ENCODE measurements around the gene THSD4.

The THSD4 gene

DNA sequence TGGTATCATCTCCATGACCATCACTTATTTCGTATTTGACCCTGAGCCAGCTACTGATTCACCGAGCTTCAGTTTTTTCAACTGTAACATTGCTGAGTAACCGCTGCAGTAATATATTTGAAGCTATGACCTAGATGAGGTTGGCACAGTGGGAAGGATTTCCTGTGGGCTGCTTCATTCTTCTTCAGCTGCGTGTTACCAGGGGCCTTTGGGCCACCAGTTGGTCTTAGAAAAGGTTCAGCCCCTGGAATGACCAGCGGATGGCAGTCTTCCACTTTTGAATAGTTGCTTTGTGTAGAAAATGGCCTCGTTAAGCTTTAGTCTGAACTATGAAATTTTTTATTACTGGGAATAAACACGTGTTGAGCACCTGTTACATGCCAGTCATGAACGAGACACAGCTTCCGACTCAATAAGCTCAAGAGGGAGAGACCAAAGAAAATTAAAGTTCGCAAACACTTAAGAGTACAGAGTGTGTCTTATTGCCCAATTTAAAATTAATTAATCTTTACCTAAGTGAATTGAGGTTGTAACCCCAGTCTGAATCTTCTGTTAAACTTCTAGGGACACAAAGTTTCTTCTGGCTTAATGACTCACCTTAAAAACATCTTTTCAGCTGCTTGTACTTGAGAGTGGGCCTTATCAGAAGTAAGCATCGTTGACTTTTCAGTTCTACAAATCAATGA lies 637.5 kb downstream of the THSD4 start:
- no peak for DNase-seq
- H3K4me3 ChIP-seq (ENCODE audit: insufficient read depth, low read depth, low read length, poor library complexity, severe bottlenecking), result no peak overlapping the region
- H3K36me3 ChIP-seq (ENCODE audit: control insufficient read depth, insufficient read depth, low read length), result no peaks in the 10 kb centered on the region
- no peaks in the 10 kb centered on the region for H3K27me3 ChIP-seq (replicated peaks; ENCODE audit: control insufficient read depth, insufficient read depth, low read length, poor library complexity, severe bottlenecking)
- H3K4me1 ChIP-seq (ENCODE audit: control insufficient read depth, insufficient read depth, low read length, poor library complexity, severe bottlenecking), result no peaks in the 10 kb centered on the region
- no peaks in the 10 kb centered on the region for H3K9me3 ChIP-seq (ENCODE audit: control insufficient read depth, low read length)
- no peak overlapping the region for H3K27ac ChIP-seq (ENCODE audit: insufficient read depth, low read length, poor library complexity, severe bottlenecking)

DNA sequence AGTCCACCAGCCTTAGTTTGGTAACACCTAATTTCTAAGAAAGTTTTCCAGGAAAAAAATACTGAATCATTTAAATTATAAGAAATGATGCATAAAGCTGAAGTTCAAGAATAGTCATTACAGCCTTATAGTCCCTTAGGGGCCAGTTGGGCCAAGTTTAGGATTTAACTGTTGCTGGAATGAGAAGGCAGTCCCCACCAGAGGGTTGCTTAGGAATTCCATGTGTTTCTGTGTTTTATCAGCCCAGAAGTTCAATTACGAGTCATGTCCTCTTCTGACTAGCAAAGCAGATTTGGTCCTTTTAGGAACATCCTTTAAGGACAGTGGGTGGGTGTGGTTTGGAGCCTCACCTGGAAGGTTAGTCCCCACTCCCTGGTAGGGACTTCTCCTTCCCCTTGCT lies 638.1 kb downstream of the THSD4 start:
- Histone ChIP-seq H3K36me3 (ENCODE audit: control insufficient read depth, insufficient read depth, low read length) (no peaks in the 10 kb centered on the region), H3K27ac (ENCODE audit: insufficient read depth, low read length, poor library complexity, severe bottlenecking) (no peak overlapping the region), H3K9me3 (ENCODE audit: control insufficient read depth, low read length) (no peaks in the 10 kb centered on the region), H3K4me3 (ENCODE audit: insufficient read depth, low read depth, low read length, poor library complexity, severe bottlenecking) (no peak overlapping the region), H3K27me3 (replicated peaks; ENCODE audit: control insufficient read depth, insufficient read depth, low read length, poor library complexity, severe bottlenecking) (no peaks in the 10 kb centered on the region), H3K4me1 (ENCODE audit: control insufficient read depth, insufficient read depth, low read length, poor library complexity, severe bottlenecking) (no peaks in the 10 kb centered on the region)
- DNase-seq, result no peak

- Histone ChIP-seq H3K36me3 (ENCODE audit: control insufficient read depth, insufficient read depth, low read length) (no peaks in the 10 kb centered on the region), H3K4me1 (ENCODE audit: control insufficient read depth, insufficient read depth, low read length, poor library complexity, severe bottlenecking) (no peaks in the 10 kb centered on the region), H3K9me3 (ENCODE audit: control insufficient read depth, low read length) (no peaks in the 10 kb centered on the region), H3K27ac (ENCODE audit: insufficient read depth, low read length, poor library complexity, severe bottlenecking) (no peak overlapping the region), H3K4me3 (ENCODE audit: insufficient read depth, low read depth, low read length, poor library complexity, severe bottlenecking) (no peak overlapping the region), H3K27me3 (replicated peaks; ENCODE audit: control insufficient read depth, insufficient read depth, low read length, poor library complexity, severe bottlenecking) (no peaks in the 10 kb centered on the region)
- no peak for DNase-seq
Observed at GRCh38 chr15:71754660-71755059, 639.4 kb downstream of the THSD4 start.

- Histone ChIP-seq H3K4me3 (ENCODE audit: insufficient read depth, low read depth, low read length, poor library complexity, severe bottlenecking) (no peak overlapping the region), H3K9me3 (ENCODE audit: control insufficient read depth, low read length) (no peaks in the 10 kb centered on the region), H3K36me3 (ENCODE audit: control insufficient read depth, insufficient read depth, low read length) (no peaks in the 10 kb centered on the region), H3K4me1 (ENCODE audit: control insufficient read depth, insufficient read depth, low read length, poor library complexity, severe bottlenecking) (no peaks in the 10 kb centered on the region), H3K27ac (ENCODE audit: insufficient read depth, low read length, poor library complexity, severe bottlenecking) (no peak overlapping the region), H3K27me3 (replicated peaks; ENCODE audit: control insufficient read depth, insufficient read depth, low read length, poor library complexity, severe bottlenecking) (no peaks in the 10 kb centered on the region)
- no peak for DNase-seq
Observed at GRCh38 chr15:71755092-71755970, 640.1 kb downstream of the THSD4 start.

GRCh38 chr15:71756599-71757352 lies 641.5 kb downstream of the THSD4 start:
- no peak for DNase-seq
- H3K27ac ChIP-seq (ENCODE audit: insufficient read depth, low read length, poor library complexity, severe bottlenecking), result no peak overlapping the region
- H3K27me3 ChIP-seq (replicated peaks; ENCODE audit: control insufficient read depth, insufficient read depth, low read length, poor library complexity, severe bottlenecking), result no peaks in the 10 kb centered on the region
- H3K4me1 ChIP-seq (ENCODE audit: control insufficient read depth, insufficient read depth, low read length, poor library complexity, severe bottlenecking), result no peaks in the 10 kb centered on the region
- H3K9me3 ChIP-seq (ENCODE audit: control insufficient read depth, low read length), result no peaks in the 10 kb centered on the region
- no peaks in the 10 kb centered on the region for H3K36me3 ChIP-seq (ENCODE audit: control insufficient read depth, insufficient read depth, low read length)
- no peak overlapping the region for H3K4me3 ChIP-seq (ENCODE audit: insufficient read depth, low read depth, low read length, poor library complexity, severe bottlenecking)

DNA sequence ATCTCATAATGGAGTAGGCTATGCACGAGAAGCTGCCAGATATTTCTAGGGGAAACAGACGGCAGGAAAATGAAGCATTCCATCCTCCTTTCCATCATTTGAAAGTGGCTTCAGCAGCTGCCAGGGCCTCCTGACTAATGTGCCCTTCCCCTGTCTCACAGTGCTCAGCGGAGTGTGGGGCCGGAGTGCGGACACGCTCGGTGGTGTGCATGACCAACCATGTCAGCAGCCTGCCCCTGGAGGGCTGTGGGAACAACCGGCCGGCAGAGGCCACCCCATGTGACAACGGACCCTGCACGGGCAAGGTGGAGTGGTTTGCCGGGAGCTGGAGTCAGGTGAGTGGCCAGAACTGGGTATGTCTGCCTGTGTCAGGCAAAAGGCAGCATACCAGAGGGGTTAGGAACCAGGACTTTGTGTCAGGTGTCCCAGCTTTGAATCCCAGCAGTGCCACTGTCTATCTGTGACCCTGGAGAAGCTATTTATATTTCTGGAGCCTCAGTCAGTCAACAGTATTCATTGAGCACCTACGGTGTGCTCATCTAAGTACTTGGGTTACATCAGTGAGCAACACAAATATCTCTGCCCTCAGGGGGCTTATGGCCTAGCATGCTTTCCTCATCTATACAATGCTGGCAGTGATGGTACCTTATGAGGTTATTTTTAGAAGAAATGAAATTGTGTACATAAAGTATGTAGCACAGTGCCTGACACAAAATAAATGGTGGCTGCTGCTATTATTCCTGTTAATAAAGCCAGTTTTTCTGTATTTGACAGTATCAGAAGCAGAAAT lies 642.7 kb downstream of the THSD4 start:
- no peaks in the 10 kb centered on the region for H3K36me3 ChIP-seq (ENCODE audit: control insufficient read depth, insufficient read depth, low read length)
- no peak overlapping the region for H3K27ac ChIP-seq (ENCODE audit: insufficient read depth, low read length, poor library complexity, severe bottlenecking)
- peaks cover 5% of the 10 kb centered on the region for H3K27me3 ChIP-seq (replicated peaks; ENCODE audit: control insufficient read depth, insufficient read depth, low read length, poor library complexity, severe bottlenecking)
- DNase-seq, result no peak
- H3K9me3 ChIP-seq (ENCODE audit: control insufficient read depth, low read length), result no peaks in the 10 kb centered on the region
- no peaks in the 10 kb centered on the region for H3K4me1 ChIP-seq (ENCODE audit: control insufficient read depth, insufficient read depth, low read length, poor library complexity, severe bottlenecking)
- no peak overlapping the region for H3K4me3 ChIP-seq (ENCODE audit: insufficient read depth, low read depth, low read length, poor library complexity, severe bottlenecking)

DNA sequence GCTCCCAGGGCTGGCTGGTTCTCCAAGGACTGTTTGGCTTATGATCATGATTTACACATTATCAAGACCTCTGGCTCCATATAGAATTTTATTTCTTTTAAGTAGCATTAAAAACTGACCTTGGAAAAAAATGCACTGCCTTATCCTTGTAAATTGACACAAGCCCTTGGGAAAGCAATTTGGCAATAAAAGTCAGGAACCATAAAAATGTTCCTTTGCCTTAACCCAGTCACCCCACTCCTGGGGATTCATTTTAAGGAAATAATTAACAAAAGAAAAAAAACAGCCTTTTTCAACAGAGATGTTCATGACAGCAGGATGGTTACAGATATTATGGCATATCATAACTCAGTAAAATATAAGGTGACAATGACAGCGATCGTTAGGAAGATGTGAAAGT lies 643.4 kb downstream of the THSD4 start:
- Histone ChIP-seq H3K4me3 (ENCODE audit: insufficient read depth, low read depth, low read length, poor library complexity, severe bottlenecking) (no peak overlapping the region), H3K27ac (ENCODE audit: insufficient read depth, low read length, poor library complexity, severe bottlenecking) (no peak overlapping the region), H3K4me1 (ENCODE audit: control insufficient read depth, insufficient read depth, low read length, poor library complexity, severe bottlenecking) (no peaks in the 10 kb centered on the region), H3K36me3 (ENCODE audit: control insufficient read depth, insufficient read depth, low read length) (no peaks in the 10 kb centered on the region), H3K9me3 (ENCODE audit: control insufficient read depth, low read length) (no peaks in the 10 kb centered on the region), H3K27me3 (replicated peaks; ENCODE audit: control insufficient read depth, insufficient read depth, low read length, poor library complexity, severe bottlenecking) (peaks cover 5% of the 10 kb centered on the region)
- no peak for DNase-seq

- no peak overlapping the region for H3K4me3 ChIP-seq (ENCODE audit: insufficient read depth, low read depth, low read length, poor library complexity, severe bottlenecking)
- no peaks in the 10 kb centered on the region for H3K36me3 ChIP-seq (ENCODE audit: control insufficient read depth, insufficient read depth, low read length)
- no peaks in the 10 kb centered on the region for H3K4me1 ChIP-seq (ENCODE audit: control insufficient read depth, insufficient read depth, low read length, poor library complexity, severe bottlenecking)
- no peak for DNase-seq
- H3K9me3 ChIP-seq (ENCODE audit: control insufficient read depth, low read length), result no peaks in the 10 kb centered on the region
- no peak overlapping the region for H3K27ac ChIP-seq (ENCODE audit: insufficient read depth, low read length, poor library complexity, severe bottlenecking)
- peaks cover 6% of the 10 kb centered on the region for H3K27me3 ChIP-seq (replicated peaks; ENCODE audit: control insufficient read depth, insufficient read depth, low read length, poor library complexity, severe bottlenecking)
Observed at GRCh38 chr15:71760852-71761251, 645.6 kb downstream of the THSD4 start.

GRCh38 chr15:71761649-71762048 lies 646.4 kb downstream of the THSD4 start:
- no peak overlapping the region for H3K4me3 ChIP-seq (ENCODE audit: insufficient read depth, low read depth, low read length, poor library complexity, severe bottlenecking)
- H3K4me1 ChIP-seq (ENCODE audit: control insufficient read depth, insufficient read depth, low read length, poor library complexity, severe bottlenecking), result no peaks in the 10 kb centered on the region
- no peak for DNase-seq
- H3K27me3 ChIP-seq (replicated peaks; ENCODE audit: control insufficient read depth, insufficient read depth, low read length, poor library complexity, severe bottlenecking), result peaks cover 7% of the 10 kb centered on the region
- H3K36me3 ChIP-seq (ENCODE audit: control insufficient read depth, insufficient read depth, low read length), result no peaks in the 10 kb centered on the region
- H3K9me3 ChIP-seq (ENCODE audit: control insufficient read depth, low read length), result no peaks in the 10 kb centered on the region
- no peak overlapping the region for H3K27ac ChIP-seq (ENCODE audit: insufficient read depth, low read length, poor library complexity, severe bottlenecking)

Measured in effector memory CD4-positive, alpha-beta T cell (primary cell).